K562 treated with DMSO at 1 percent for 12 hours (cell line): ENCODE data around the gene ZNF570. TPM values are rescaled to one million over a fixed set of nuclear protein-coding genes. Genes with fewer than 3 reads are reported as not detected.

Experiments used
- total RNA-seq: library from RNA; unstranded; fragments of 300-600 nt; gene quantifications from 2 replicates; pipeline ENCODE4 v1.2.3, GENCODE V29; 2022; ENCODE audit not compliant: insufficient read depth

Gene ZNF570
- 0.14 and 1.3 TPM in 2 replicates for total RNA-seq

DNA sequence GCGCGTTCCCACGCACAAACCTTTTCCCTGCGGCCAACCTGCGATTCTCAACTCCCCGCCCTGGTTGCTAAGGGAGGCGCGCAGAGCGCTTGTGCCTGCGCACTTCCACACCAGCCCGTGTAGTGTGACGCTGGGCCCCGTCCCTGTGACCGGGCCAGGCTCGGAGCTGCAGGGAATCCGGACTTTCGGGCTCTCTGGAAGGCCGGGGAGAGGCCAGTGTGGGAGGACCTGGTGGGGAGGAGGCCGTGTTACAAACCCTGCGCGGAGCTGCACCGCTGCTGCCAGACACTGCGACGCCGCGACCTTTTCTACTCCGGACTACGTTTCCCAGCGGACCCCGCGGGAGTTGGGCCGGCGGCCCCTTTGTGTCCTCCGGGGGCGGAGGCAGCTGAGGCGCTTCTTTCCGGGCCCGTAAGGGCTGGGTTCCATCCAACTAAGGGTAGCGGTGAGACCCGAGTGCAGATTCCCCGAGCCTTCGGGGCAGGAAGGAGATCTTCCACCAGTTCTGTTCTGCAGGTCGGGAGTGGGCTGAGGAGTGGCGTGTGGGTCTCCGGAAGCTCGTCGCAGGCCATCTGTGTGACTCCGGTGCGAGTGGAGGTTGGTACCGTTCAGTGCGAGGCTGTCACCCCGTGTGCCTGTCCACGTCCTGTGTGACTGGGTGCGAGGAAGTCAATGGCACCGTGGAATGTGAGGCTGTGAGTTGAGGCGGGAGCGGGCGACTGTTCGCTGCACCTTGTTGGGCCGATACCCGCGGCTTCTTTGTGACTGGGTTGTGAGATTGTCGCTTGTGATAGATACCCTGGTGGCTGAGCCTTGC, at the start of gene ZNF570:
Gene ZNF570 (plus strand): TSS at position 396 of the 817 bp plus-strand sequence. CDS start 999 bp downstream, outside the sequence.

GRCh38 chr19:37466798-37467607, 2.2 kb upstream of the ZNF570 start, which contains the start of gene ZNF569:
Gene ZNF569 (minus strand): TSS chr19:37467444. CDS start chr19:37444921, 22,523 bp downstream.

DNA sequence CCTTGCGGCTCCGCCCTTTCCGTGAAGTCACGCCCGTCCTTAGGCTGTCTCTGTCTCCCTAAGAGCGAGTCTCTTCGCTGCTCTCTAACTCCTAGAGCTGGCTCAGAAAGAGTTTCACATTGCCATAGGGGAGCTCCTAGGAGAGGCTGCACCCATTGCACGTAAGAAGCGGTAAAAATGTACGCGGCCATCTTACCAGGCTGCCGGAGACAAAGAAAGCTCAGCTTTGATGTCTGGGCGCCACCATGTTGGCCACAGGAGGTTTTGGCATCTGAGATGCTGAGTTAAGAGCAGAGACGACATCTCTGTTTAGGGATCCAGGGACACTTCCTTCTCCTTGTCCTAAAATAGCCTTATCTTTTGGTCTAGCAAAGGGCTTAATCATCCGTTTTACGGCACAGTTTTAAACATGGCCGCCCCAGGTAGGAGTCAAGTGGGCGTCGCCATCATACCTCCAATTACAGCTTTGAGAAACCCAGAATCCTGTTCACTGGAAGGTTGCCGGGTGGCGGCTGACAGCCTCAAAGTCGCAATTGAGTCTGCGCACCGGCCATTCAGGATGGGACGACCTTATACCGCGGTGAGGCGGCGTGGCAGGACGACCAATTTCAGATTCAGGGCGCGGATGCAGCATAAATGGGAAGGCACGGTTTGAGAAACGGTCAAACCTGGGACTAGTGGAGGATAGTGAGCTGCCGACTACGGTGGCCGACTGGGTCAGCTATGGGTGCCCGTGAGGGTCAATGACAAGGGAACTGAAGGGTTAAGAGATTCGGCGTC, 37.4 kb downstream of the ZNF570 start, which contains the start of gene ZNF793:
Gene ZNF793 (plus strand): TSS at position 553 of the 780 bp plus-strand sequence. CDS start 16,501 bp downstream, outside the sequence.

Other genes starting within 250 kb of the ZNF570 start
- 3.0 TPM in 1 of 2 replicates, not detected in the other for gene ZNF527, start 98.3 kb upstream of the ZNF570 start, total RNA-seq
- gene ZNF569, start 1.9 kb upstream of the ZNF570 start, total RNA-seq = 0.92 and 1.9 TPM in 2 replicates
- gene ZNF793, start 37.6 kb downstream of the ZNF570 start, total RNA-seq = 0.28 TPM in 1 of 2 replicates, not detected in the other
- gene ZNF571, start 125.4 kb downstream of the ZNF570 start, total RNA-seq = 1.7 TPM in 1 of 2 replicates, not detected in the other
- gene ZNF540, start 125.5 kb downstream of the ZNF570 start, total RNA-seq = 1.0 and 1.3 TPM in 2 replicates
- 1.0 and 3.8 TPM in 2 replicates for gene ZFP30, start 186.1 kb downstream of the ZNF570 start, total RNA-seq